AG10803 (cell line): Measurements from ENCODE around the gene CCDC40.
A peak's percentile ranks its signal among the peaks of the same experiment; 100 is the strongest.

ENCODE experiments used
- DNase-seq: peaks from one replicate; pipeline ENCODE4 v3.0.0; 2010; ENCODE audit warnings: low read depth
- H3K4me3 ChIP-seq: 2 replicates; pipeline ENCODE4 v1.5.1; 2011; ENCODE audit warnings: mild to moderate bottlenecking, low read length, control low read depth
- CTCF ChIP-seq: conservative IDR thresholded peaks from 2 replicates; pipeline ENCODE4 v1.5.1; 2011; ENCODE audit warnings: mild to moderate bottlenecking, low read length, control low read depth, inconsistent platforms

Gene CCDC40

GRCh38 chr17:80125656-80126448 lies 89.4 kb downstream of the CCDC40 start:
- H3K4me3 ChIP-seq: no peak overlapping the region
- TF ChIP-seq CTCF: no peak
- peak; percentile 94 for DNase-seq

- DNase-seq: no peak
- no peak for TF ChIP-seq CTCF
- no peak overlapping the region for H3K4me3 ChIP-seq
Measured at GRCh38 chr17:80126449-80126715, 89.9 kb downstream of the CCDC40 start.

DNA sequence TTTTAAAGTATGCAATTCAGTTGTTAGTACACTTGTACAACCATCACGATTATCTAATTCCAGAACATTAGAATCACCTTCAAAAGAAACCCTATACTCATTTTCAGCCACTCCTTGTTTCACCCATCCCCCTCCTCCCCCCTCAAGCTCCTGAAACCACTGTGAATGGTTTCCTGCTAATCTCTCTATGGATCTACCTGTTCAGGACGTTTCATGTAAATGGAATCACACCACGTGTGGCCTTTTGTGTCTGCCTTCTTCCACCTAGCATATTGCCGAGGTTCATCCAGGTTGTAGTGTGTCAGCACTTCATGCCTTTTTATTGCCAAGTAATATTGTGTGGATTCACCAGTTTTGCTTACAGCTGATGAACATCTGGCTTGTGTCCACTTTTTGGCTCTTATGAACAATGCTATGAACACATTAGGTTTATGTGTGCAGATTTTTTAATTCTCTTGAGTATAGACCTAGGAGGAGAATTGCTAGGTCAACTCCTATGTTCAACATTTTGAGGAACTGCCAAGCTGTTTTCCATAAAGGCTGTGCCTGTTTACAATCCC lies 92.6 kb downstream of the CCDC40 start:
- TF ChIP-seq CTCF: no peak
- no peak overlapping the region for H3K4me3 ChIP-seq
- peak; percentile 17 for DNase-seq

GRCh38 chr17:80130992-80131391 lies 94.5 kb downstream of the CCDC40 start:
- DNase-seq: no peak
- H3K4me3 ChIP-seq: no peak overlapping the region
- TF ChIP-seq CTCF: no peak

- no peak for TF ChIP-seq CTCF
- no peak for DNase-seq
- no peak overlapping the region for H3K4me3 ChIP-seq
Measured at GRCh38 chr17:80132906-80133625, 96.6 kb downstream of the CCDC40 start.

GRCh38 chr17:80133626-80133970 lies 97.2 kb downstream of the CCDC40 start:
- DNase-seq: no peak
- no peak overlapping the region for H3K4me3 ChIP-seq
- no peak for TF ChIP-seq CTCF

- no peak overlapping the region for H3K4me3 ChIP-seq
- no peak for DNase-seq
- TF ChIP-seq CTCF: no peak
Measured at GRCh38 chr17:80137131-80137530, 100.7 kb downstream of the CCDC40 start.
